Hematopoietic multipotent progenitor cell treated with erythropoietin and hydrocortisone succinate and interleukin-3 and kit ligand, for 15 days (in vitro differentiated cells): ENCODE results near the gene PIANP.

Experiments
- DNase-seq: peaks from one replicate; pipeline ENCODE4 v3.0.0-alpha.2; 2015; ENCODE audit warnings: low spot score

PIANP gene

DNA sequence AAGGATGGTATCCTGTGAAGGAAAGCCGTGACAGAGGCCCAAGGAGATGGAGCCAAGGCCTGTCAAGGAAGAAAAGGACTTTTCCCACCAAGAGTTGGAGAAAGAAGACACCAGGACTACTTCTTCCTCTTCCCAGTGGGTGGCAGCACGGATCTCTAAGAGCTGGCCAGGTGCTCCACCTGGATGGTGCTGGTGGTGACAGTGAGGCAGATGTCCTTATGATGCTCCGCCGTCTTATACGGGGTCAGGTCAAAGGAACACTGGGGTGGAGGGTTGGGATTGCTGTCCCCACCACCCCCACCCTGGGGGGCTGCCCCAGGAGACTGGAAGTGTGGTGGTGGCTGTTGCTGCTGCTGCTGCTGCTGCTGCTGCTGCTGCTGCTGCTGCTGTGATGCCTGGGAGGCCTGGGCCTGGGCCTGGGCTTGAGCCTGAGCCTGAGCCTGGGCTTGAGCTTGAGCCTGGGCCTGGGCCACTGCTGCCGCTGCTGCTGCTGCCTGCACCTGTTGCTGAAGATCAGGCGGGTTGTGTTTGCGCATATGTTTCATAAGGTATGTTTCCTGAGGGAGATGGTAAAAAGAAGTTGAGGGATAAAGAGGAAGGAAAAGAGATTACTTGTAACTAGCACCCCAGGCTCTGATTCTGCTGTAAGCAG, 32.9 kb downstream of the PIANP start:
- DNase-seq: no peak

DNA sequence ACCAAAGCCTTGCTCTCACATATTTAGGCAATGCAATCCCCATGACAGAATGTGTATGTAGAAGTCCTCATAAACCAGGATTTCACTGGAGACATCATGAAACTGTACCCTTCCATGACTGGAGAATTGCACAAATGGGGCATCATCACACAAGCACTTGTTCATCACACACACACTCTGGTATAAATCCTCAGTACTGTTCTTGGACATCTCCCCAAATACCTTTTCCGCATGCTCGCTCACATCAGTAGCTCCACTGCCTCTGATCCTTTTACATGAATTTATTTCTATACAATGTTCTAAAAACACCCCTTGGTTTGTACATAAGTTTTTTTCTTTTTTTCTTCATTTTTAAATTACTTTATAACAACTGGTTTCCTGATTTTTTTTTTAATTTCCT, 34.4 kb downstream of the PIANP start:
- DNase-seq: no peak

DNA sequence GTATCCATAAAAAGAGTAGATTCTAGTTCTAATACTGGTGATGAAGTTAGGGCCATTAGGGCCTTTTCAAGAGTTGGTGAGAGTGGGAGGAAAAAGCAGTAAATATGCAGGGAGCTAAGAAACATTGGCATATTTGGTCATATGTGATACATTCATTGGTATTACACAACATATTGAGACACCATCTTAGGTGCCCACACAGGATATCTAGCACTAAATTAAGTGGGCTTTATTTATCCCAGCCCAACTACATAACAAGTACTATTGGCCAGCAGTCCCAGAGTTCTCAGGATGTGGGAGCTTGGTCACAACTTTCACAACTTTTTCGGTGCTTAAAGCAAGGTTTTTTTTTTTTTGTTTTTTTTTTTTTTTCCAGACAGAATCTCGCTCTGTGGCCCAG, 35.7 kb downstream of the PIANP start:
- no peak for DNase-seq

DNA sequence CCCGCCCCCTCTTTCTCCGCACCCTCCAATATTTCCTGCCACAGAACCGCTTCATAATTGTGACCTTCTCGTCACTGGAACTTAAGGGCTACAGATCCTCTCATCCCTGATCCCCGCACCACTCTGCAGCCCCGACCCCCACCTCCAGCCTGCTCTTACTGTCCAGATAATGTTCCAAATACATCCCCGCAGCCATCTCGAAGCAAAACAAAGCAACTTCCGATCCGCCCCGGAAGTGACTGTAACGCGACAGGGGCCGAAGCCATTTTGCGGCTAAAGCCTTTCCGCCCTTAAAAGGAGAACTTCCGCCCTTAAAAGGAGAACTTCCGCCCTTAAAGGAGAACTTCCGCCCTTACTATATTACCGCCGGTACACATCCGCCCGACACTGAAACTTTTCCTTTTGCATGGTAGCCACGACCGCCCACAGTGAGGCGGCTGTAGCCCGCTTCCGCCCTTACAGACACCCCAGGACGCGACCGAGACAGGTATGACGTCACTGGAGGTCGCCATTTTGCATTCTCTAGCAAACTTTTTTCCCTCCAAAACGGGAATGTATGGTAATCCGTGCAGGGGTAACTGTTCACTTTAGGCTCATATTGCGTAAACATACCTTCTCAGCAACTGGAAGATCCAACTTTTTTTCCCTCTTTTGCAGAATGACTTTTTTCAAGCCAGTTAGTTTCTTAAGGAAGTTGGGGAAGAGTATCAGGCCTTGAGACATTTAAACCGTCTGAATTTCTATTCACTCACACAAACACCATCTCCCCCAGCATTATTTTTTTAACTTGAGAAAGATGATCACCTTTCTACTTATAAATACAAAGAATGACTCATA, 37.5 kb downstream of the PIANP start, which contains the start of gene ING4:
Gene ING4, minus strand, starts transcription at position 214 of the 837 bp plus-strand sequence. Its CDS starts 18 bp downstream, at position 196.
- DNase-seq: peak; percentile 100

DNA sequence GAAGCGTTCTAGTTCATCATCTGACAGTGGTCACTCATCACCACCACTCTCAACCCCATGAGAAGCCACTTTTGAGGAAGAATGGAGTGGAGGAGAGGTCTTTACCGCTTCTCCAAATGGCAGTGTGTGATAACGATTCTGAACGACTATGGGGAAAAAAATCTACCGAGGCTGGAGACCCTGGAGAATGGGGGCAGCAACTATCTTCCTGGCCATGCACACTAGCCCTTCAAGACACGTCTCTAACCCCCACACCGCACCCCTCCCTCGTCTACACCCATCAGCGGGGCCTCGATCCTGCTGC, 38.1 kb downstream of the PIANP start:
- no peak for DNase-seq

DNA sequence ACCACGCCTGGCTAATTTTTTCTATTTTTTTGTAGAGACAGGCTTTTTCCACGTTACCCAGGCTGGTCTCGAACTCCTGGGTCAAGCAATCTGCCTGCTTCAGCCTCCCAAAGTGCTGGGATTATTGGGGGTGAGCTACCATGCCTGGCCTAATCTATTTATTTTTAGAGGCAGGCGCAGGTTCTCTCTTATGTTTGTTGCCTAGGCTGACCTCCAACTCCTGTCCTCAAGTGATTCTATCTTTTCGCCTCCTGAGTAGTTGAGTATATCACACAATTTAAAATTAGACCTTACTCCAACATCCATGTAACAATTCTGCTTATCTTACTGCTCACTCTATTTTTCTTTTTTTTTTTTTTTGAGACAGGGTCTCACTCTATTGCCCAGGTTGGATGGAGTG, 46.6 kb downstream of the PIANP start:
- DNase-seq: no peak

DNA sequence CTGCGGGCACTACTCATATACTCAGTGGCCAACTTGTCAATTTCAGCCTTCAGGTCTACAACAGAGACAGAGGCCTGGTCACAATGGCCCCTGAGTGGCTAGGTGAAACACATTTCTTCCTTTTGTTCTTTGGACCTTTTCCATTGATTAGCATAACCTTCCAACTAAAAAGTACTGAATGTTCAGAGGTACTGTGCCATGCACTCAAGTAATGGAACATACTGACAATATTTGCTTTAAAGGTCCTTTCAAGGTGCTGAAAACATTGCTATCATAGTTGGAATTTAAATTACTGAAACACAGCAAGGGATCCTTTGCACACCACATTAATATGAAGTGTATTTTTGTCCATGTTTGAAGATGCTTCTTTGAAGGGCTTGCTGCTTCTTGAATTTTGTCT, 47.3 kb downstream of the PIANP start:
- DNase-seq: no peak

DNA sequence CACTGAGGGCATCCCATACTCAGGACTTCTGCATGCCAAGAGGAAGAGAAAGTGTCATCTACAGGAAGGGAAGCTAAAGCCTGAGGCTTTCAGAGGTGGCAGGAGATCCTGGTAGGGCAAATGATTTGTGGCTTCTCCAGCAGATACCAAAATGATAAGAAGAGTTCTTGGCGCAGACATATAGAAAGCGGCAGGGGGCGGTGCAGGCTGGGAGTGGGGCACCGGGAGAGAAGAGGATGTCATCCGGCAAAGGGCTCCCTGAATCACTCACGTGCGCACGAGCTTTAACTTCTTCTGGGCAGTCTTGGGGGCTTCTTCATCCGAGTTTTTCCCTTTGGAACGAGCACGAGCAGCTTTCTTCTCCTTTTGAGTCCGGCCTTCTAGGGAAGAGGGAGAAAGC, 48.2 kb downstream of the PIANP start:
- DNase-seq: no peak

DNA sequence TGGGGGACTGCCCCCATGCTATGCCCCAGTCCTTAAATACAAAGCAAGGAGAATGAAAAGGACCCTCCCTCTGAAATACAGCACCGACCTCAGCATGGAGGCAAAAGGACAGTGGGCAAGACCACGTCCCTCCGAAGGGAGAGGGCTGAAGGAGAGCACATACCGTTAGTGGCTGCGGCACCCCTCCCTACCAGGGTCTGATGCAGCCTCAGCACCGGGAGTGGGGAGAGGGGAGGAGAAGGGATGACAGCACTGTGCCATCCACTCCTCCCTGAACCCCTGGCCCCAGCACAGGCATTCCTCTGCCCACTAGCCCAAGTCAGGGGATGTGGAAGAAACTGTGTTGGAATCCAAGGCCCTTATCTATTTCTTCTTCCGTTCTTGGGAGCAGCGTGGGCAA, 49.8 kb downstream of the PIANP start:
- DNase-seq: no peak

DNA sequence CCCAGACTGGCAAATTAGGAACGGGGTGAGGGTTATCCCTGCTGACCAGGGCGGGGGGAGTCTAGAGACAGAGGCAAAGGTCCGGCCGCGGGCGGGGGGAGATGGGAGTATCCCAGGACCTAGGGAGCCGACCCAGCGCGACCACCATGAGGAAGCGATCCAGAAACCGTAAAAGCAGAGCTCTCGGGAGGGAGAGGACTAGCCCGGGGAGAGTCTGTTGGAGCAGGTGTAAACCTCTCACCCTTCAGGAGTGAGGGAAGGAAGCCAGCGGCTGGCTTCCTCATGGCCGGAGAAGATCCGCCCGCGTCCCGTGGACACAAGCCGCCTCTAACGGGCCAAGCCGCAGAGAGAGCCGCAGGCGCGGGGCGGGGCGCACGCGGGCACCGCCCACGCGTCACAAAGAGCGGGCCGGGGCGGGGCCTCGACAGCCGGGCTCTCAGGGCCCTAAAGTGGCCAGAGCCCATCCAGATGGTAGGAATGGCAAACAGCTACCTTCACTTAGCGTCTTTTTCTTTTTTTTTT, 53.5 kb downstream of the PIANP start, which contains the start of gene ACRBP:
Gene ACRBP, minus strand, starts transcription at position 350 of the 522 bp plus-strand sequence. Its CDS starts 66 bp downstream, at position 284.
- peak; percentile 74 for DNase-seq

DNA sequence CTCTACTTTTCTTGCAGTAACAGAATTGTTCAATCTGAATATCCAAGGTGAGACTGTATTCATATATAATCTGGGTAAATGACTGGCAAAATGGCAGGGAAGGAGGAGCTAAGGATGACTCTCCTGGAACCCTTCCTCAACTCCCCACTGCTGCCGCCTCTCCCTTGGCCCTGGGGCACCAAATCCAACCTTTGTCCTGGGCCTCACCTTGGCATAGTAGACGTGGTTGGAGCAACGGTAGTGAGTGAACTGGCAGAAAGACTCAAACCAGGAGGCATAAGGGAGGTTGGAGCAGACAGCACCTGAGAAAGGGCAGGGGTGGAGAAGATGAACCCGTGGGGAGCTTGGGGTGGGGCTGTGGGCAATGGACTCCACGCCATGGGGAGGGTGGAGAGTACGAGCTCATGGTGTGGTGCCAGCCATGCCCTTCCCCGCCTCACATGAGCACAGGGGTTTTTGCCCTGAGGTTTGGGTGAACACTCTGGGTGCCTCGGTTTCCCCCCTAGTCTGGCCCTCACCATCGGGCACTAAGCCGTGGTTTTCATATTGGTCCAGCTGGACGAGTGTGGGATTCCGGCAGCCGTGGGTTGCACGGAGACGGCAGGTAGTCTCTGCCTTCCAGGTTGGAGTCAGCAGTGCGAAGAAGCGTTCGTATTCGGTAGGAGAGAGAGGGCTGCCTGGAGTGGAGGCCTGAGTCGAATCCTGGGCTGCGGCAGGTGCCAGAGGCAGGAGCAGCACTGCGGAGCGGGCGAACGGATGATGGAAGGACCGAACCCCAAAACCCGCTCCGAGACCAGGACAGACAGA, 54.1 kb downstream of the PIANP start:
- no peak for DNase-seq

DNA sequence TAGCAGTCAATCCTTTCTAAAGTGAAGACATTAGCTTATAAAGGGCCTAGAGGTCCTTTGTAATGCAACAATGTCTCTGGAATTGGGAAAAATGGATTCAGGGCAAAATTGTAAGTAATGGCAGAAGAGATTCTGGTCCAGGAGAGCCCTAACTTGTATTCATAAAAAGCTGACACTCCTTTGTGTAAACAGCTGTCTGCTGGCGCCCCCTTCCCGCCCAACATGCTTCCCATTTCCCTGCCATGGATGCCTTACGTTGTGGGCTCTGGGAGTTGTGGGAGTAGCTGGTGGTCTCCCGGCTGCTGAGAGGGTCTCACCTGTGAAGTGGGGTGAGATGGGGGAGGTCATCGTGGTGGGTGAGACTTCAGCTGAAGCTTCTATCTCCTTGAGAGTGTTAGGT, 55.7 kb downstream of the PIANP start:
- no peak for DNase-seq

DNA sequence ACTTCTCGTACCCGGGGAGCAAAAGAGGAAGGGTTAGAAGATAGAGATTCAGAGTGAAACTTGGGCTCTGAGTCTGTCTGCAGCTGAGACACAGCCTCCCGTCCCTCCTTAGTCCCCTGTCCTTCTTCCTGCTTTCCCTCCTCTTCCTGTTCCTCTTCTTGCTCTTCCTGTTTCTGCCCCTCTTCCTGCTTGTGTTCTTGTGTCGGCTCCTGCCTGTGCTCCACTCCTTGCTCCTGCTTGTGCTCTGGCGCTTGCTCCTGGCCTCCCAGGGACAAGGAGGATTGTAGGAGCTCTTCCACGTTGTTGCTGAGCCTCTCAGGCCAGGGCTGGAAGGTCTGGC, 56.4 kb downstream of the PIANP start:
- no peak for DNase-seq
